Colon (tissue), 2 donors: ENCODE data around the gene PPARG.
A peak's percentile ranks its signal among the peaks of the same experiment; 100 is the strongest.

Experiments
- FAIRE-seq: peaks from 2 replicates; lab custom pipeline; 2012; peaks lifted over from hg19 to GRCh38; lab: Jason Lieb, UNC
- donor health status: control.
- donor health status: control.

The PPARG gene

GRCh38 chr3:12312010-12312409, 23.1 kb downstream of the PPARG start:
- no peak for FAIRE-seq

- no peak for FAIRE-seq
These were observed 24.6 kb downstream of the PPARG start for GRCh38 chr3:12313519-12313918.

GRCh38 chr3:12316253-12316652, 27.4 kb downstream of the PPARG start:
- no peak for FAIRE-seq

GRCh38 chr3:12316729-12317351, 28.0 kb downstream of the PPARG start:
- no peak for FAIRE-seq

- no peak for FAIRE-seq
These were observed 29.0 kb downstream of the PPARG start for GRCh38 chr3:12317914-12318313.

- no peak for FAIRE-seq
These were observed 30.1 kb downstream of the PPARG start for GRCh38 chr3:12318758-12319621.

GRCh38 chr3:12321015-12321414, 32.1 kb downstream of the PPARG start:
- FAIRE-seq: no peak

GRCh38 chr3:12323237-12323636, 34.4 kb downstream of the PPARG start:
- no peak for FAIRE-seq

GRCh38 chr3:12325586-12326515, 37.0 kb downstream of the PPARG start:
- FAIRE-seq: peak; percentile 95

- no peak for FAIRE-seq
These were observed 38.2 kb downstream of the PPARG start for GRCh38 chr3:12327021-12327420.

- no peak for FAIRE-seq
These were observed 39.4 kb downstream of the PPARG start for GRCh38 chr3:12328132-12328836.

GRCh38 chr3:12328837-12329462, 40.1 kb downstream of the PPARG start:
- no peak for FAIRE-seq

- FAIRE-seq: no peak
These were observed 45.9 kb downstream of the PPARG start for GRCh38 chr3:12334786-12335185.

- no peak for FAIRE-seq
These were observed 46.6 kb downstream of the PPARG start for GRCh38 chr3:12335421-12335820.

GRCh38 chr3:12336099-12336498, 47.2 kb downstream of the PPARG start:
- no peak for FAIRE-seq

- FAIRE-seq: no peak
These were observed 50.0 kb downstream of the PPARG start for GRCh38 chr3:12338595-12339546.

GRCh38 chr3:12339701-12340480, 51.0 kb downstream of the PPARG start:
- FAIRE-seq: no peak

GRCh38 chr3:12340506-12340905, 51.6 kb downstream of the PPARG start:
- FAIRE-seq: no peak

- FAIRE-seq: no peak
These were observed 53.3 kb downstream of the PPARG start for GRCh38 chr3:12342151-12342550.
